Measurements from ENCODE around the gene TPST2.

The TPST2 gene

DNA sequence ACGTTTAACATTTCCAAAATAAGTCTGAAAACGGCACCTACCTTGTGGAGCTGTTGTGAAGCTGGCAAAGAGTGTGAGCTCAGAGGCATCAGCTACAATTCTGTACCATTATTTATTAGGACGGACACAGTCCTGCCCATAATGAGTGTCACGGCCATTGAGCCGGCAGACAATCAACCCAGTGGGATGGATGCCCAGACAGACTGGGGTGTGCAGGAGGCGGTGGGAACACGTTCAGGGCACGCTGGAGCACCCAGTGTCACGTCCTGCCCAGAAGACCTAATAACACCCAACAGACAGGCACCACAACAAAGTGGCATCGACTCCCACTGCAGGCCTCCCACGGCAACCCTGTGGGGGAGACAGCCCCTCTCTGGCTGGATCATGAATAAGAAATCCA is 34.5 kb downstream of the TPST2 start:
- DNase-seq (ENCODE audit: low read depth in 2 of 2): no peak

DNA sequence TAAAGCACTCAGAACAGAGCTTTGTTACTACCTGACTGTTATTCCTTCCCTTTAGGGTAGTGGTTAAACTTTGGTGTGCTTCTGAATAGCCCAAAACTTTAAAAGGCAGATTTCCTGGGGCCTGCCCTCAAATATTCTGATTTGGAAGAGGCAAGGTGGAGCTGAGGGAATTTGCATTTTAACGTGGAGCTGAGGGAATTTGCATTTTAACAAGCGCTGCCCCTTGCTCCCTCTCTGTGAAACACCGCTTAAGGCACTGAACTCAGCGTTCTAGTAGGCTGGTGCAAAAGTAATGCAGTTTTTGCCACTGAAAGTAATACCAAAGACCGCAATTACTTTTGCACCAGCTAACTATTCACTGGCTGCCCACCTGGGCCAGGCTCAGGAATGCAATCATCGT is 35.0 kb downstream of the TPST2 start:
- no peak for DNase-seq (ENCODE audit: low read depth in 2 of 2)

DNA sequence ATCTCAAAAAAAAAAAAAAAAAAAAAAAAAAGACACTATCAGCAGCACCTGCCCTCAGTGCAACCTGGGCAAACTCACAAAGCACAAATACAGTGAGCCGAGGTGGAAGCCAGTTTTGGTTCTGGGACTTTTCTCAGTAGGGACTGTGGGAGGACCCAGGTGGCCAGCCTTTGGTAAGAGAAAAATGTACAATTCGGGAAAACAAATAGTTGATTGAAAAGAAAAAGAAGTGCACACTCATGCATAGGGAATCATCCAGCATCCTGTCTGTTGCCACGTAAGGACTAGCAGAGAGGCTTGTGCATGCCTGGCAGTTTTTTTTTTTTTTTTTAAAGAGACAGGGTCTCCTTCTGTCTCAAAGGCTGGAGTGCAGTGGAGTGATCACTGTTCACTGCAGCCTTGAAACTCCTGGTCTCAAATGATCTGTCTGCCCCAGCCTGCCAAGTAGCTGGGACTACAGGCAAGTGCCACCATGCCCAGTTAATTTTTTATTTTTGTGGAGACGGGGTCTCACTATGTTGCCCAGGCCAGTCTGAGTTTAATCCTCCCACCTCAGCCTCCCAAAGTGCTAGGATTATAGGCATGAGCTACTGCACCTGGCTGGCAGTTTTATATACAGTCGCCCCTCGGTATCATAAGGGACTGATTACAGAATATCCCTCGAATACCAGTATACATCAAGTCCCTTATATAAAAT is 36.7 kb downstream of the TPST2 start:
- DNase-seq (ENCODE audit: low read depth in 2 of 2): no peak

DNA sequence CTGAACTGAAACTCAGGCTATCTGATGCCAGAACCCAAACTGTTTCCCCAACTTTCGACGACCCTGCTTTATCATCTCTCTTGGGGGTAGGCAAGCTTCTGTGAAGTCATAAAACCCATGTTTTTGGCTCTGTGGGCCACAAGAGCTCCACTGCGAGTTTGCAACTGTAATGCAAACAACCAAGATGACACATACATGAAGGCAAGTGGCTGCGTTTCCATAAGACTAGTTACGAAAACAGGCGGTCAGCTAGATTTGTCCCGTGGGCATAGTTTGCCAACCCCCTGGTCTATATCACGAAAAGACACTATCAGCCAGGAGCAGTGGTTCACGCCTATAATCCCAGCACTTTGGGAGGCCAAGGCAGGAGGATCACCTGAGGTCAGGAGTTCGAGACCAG is 37.5 kb downstream of the TPST2 start:
- no peak for DNase-seq (ENCODE audit: low read depth in 2 of 2)

DNA sequence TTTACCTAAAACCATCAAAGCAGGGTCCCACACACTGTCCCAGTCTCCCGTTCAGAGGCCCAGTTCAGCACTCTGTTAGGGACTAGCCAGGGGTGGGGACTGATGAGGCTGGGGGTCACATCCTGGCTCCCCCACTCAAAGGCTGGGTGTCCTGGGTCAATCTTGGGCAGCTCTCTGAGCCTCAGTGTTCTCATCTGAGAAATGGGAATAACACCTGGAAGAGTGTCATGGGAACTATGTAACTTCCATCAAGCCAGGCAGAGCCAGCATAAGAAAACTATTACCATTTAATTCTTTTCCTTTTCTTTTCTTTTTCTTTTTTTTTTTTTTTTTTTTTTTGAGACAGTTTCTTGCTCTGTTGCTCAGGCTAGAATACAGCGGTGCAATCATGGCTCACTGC is 38.4 kb downstream of the TPST2 start:
- no peak for DNase-seq (ENCODE audit: low read depth in 2 of 2)

DNA sequence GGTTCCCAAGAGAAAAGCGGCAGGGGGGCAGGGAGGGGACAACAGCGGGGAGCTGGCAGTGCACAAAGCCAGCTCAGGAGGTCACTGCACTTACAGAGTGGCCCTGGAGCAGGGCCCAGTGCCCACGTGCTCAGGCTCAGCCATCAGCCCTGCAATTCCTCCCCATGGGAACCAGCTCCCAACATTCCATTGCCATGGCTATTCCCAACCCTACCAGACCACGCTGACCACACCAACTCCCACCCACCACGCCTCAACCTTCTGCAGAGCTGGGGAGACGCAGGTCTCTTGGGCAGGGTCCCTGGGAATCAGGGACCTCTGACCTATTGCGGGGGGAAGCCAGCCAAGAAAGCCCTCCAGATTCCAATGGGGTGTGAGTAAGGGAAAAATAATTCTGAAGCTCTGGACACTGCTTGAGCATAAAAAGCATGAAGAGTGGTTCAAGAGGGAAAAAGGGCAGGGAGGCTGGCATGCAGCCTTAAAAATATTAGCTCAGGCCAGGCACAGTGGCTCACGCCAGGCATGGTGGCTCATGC is 39.4 kb downstream of the TPST2 start:
- no peak for DNase-seq (ENCODE audit: low read depth in 2 of 2)

DNA sequence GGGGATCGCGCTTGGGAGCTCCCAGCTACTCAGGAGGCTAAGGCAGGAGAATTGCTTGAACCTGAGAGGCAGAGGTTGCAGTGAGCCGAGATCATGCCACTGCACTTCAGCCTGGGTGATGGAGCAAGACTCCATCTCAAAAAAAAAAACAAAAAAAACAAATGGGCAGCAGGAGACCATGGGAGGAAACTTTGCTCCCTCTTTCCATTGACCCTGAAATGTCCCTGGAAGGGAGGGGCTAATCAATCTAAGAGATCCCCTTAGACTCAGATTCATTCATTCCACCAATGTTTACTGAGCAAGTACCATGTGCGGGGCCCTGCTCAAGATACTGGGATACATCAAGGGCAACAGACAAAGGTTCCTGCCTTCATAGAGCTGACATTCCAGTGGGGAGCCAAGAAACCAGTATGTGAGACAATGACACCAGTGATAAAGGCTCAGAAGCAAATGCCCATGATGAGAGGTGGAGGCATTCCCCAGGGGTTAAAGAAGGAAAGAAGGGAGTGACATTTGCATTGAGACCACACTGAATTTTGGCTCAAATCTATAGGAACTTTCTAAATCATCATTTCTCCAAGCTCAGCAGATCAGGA is 39.9 kb downstream of the TPST2 start:
- no peak for DNase-seq (ENCODE audit: low read depth in 2 of 2)

DNA sequence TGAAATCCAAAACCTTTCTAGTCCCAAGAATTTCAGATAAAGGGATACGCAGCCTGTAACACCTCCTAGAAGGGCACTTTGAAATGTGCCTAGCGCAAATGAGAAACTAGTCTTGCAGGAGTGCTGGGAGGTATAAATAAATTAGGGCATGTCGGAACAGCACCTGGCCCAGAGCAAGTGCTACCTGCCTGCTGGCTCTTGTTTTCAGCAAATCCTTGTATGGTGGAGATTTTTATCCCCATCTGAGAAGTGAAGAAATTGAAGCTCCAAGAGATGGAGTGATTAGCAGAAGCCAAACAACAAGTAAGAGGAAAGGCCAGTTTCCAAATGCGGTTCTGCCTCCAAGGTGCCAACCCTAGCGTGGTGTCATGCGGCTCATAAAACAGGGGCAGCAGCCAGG is 40.9 kb downstream of the TPST2 start:
- no peak for DNase-seq (ENCODE audit: low read depth in 2 of 2)

DNA sequence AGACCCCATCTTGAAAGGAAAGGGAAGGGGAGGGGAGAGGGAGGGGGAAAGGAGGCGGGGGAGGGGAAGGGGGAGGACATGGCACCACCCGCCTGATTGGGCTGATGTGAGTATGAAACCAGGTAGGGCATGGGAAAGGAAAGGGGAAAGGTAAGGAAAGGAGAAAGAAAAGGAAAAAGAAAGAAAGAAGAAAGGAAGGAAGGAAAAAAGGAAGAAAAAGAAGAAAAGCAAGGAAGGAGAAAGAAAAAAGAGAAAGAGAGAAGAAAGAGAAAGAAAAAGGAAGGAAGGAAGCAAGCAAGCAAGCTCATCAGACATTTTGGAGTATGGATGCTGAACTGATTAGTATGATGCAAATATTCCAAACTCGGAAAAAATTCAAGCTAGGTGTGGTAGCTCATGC is 41.6 kb downstream of the TPST2 start:
- no peak for DNase-seq (ENCODE audit: low read depth in 2 of 2)

DNA sequence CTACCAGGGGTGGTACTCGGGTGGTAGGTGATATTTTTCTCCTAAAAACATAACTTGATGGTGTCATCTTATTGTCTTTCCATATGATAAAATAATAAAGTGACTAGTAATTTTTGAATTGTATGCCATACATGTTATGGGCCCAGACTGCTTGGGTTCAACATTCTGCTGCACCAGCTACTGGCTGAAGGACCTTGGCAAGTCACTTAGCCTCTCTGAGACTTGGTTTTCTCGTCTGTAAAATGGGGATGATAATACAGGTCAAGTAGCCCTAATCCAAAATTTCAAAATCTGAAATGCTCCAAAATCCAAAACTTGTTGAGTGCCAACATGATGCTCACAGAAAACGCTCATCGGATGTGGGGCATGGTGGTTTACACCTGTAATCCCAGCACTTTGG is 42.1 kb downstream of the TPST2 start:
- no peak for DNase-seq (ENCODE audit: low read depth in 2 of 2)

DNA sequence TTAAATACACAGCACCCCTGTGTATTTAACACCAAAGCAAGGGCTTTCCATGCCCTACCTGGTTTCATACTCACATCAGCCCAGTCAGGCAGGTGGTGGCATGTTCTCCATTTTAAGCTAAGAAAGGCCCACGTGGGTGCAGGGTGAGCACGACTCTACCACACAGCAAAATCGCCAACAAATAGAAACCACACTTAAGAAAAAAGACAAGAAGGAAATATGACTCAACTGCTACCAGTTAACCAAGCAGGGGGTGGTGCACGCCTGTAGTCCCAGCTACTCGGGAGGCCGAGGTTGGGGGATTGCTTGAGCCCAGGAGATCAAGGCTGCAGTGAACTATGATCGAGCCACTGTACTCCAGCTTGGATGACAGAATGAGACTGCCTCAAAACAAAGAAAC is 42.5 kb downstream of the TPST2 start:
- DNase-seq (ENCODE audit: low read depth in 2 of 2): no peak

DNA sequence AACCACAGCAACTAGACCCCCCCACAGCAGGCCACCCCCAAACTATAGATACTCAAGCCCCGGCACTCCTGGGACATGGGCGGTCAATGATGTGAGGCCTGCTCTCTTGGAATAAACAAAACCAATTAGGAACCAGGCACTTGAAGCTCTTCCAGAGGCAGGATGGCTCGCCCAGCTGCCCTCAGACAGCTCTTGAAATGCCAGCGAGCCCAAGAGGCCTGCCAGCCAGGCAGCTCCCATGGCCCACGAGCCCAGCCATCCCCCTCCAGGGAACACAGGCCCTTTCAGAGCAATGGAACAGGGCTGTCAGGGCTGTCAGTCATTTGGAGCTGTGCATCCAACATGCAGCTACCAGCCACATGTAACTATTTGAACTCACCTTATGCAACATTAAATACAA is 43.6 kb downstream of the TPST2 start:
- DNase-seq (ENCODE audit: low read depth in 2 of 2): no peak

DNA sequence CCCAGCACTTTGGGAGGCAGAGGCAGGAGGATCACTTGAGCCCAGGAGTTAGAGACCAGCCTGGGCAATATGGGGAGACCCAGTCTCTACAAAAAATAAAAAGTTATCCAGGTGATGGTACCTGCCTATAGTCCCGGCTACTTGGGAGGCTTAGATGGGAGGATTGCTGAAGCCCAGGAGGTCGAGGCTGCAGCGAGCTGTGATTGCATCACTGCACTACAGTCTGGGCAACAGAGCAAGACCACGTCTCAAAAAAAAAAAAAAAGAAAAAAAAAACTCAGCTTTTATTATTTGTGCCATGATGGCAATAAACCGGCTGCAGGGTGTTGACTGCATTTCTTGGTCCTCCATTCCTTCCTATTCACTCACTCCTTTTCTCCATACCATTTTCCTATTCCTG is 44.1 kb downstream of the TPST2 start:
- no peak for DNase-seq (ENCODE audit: low read depth in 2 of 2)

DNA sequence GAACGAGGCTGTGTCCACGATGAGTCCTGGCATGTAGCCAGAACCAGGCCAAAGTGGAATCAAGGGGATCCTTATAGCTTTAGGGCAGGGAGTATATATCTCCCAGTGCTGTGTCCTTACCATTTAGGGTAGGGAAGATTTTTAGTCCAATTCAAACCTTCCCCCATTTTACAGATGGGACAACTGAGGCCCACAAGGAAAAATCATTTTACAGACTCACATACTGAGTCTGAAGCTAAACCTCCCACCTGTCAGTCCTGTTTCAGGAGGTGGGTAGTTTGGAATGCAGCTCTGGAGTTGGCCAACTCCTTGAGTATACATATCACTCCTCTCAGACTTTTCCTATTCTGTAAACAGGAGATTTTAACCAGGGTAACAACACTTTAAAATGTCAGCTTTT is 44.5 kb downstream of the TPST2 start:
- DNase-seq (ENCODE audit: low read depth in 2 of 2): no peak

DNA sequence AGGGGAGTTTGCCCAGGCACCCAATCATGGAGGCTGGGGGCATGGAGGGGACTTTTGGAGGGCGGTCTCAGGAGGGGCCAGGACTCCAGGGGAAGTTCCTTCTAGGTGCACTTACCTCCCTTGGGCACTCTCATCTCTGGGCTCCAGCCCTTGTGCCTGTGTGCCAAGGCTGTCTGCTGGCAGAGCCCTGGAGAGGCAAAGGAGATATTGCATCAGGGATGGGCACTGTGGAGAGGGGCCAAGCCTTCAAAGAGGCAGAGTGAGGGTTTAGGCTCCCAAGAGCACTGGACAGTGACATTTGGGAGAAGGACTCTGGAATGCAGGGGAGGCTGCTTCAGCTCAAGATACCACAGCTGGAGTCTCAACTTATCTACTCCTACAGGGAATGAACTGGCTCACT is 45.4 kb downstream of the TPST2 start:
- DNase-seq (ENCODE audit: low read depth in 2 of 2): no peak

DNA sequence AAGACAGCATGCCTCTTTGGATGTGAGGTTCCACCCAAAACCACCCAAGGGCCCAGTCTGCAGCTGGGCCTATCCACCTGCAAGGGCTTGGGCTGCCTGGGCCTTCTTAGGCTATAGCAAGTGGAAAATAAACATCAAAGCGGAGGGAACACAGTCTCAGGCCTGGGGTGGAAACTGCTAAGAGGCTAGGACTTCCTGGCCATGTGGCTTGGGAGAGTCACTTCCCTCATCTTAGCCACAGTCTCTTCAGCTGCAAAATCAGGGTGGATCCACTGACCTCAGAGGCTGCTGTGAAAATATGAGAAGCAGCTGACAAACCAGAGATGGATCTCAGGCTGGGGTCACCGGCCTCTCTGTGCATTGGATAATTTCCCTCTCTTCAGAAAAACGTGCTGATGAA is 47.1 kb downstream of the TPST2 start:
- no peak for DNase-seq (ENCODE audit: low read depth in 2 of 2)

DNA sequence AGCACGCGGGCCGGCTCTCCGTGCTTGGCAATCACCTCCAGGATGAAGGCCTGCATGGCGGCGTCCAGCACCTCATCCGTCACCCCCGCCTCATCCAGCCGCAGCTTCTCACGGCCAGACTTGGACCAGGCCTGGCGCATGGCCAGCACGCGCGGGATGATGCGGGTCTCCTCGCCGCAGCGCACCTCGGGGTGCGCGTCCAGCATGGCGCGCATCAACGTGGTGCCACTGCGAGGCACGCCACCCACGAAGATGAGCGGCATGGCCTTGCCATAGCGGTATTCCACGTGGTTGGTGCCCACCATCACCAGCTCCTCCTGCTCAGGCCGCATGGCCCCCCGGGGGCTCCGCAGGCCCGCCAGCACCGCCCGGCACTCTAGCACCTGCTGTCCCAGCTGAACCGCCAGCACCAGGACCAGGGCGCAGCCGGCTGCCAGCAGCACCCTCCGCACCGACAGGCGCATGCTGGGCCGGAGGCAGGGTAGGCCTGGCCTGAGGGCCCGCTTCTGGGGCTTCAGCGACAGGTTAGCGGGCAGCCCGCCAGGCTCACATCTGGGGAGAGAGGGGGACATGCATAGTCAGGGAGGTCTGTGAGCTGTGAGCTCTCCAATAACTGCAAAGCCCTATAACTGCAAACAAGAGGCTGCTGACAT is 48.6 kb downstream of the TPST2 start:
- no peak for DNase-seq (ENCODE audit: low read depth in 2 of 2)

DNA sequence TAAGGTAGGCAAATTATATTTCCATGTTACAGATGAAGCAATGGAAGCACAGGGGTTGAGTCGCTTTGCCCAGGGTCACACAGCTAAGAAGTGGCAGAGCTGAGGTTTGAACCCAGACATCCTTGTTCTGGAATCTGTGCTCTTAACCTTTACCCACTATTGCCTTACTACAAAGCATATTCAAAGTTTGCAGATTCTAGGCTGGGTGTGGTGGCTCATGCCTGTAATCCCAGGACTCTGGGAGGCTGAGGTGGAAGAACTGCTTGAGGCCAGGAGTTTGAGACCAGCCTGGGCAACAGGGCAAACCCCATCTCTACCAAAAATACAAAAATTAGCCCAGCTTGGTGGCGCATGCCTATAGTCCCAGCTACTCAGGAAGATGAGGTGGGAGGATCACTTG is 49.8 kb downstream of the TPST2 start:
- DNase-seq (ENCODE audit: low read depth in 2 of 2): no peak

DNA sequence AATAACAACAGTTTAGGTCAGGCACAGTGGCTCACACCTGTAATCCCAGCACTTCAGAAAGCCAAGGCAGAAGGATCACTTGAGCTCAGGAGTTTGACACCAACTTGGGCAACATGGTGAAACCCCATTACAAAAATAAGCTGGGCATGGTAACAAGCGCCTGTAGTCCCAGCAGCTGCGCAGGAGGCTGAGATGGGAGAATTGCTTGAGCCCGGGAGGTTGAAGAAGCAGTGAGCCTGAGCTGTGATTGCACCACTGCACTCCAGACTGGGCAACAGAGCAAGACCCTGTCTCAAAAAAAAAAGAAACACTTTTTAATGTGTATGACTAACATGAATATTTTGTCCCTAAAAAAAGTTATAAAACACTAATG is 53.2 kb downstream of the TPST2 start:
- no peak for DNase-seq (ENCODE audit: low read depth in 2 of 2)

DNA sequence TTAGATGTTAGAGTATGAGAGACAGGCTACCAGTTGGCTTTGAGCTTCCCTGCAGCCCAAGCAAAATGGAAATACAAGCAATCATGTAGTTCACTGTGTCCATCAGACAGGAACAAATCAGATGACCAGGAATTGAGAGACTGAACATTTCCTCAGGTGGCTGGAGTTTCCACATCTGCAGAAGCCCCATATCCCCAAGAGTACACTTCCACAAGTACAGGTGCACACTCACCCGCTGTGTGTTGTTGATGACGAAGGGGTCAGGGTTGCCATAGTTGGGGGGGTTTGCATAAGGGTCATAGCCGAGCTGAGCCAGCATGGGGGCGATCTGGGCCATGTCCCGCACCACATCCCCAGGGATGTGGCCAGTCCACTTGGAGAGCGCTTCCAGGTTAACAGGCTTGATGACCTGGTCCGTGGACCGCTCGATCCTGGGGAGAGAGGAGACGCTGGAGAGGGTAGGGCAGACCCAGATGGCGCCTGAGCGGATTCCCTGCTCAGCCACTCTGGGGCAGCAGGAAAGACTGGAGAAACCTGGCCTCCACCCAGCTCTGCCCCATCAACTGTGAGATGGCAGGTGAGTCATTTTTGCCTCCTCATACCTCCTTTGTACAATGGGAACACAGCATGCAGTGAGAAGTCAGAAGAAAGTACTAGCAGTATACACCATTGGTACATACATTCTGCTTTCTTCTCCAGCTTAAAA is 53.7 kb downstream of the TPST2 start:
- no peak for DNase-seq (ENCODE audit: low read depth in 2 of 2)

DNA sequence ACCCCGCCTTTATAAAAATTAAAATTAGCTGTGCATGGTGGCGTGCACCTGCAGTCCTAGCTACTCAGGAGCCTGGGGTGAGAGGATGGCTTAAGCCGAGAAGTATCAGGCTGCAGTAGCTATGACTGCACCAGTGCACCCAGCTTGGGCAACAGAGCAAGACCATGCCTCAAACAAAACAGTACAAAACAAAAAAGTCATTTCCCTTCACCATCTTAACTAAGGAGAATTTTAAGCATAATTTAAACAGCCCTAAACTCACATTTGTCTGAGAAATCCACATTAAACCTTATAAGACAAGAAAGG is 54.4 kb downstream of the TPST2 start:
- no peak for DNase-seq (ENCODE audit: low read depth in 2 of 2)

DNA sequence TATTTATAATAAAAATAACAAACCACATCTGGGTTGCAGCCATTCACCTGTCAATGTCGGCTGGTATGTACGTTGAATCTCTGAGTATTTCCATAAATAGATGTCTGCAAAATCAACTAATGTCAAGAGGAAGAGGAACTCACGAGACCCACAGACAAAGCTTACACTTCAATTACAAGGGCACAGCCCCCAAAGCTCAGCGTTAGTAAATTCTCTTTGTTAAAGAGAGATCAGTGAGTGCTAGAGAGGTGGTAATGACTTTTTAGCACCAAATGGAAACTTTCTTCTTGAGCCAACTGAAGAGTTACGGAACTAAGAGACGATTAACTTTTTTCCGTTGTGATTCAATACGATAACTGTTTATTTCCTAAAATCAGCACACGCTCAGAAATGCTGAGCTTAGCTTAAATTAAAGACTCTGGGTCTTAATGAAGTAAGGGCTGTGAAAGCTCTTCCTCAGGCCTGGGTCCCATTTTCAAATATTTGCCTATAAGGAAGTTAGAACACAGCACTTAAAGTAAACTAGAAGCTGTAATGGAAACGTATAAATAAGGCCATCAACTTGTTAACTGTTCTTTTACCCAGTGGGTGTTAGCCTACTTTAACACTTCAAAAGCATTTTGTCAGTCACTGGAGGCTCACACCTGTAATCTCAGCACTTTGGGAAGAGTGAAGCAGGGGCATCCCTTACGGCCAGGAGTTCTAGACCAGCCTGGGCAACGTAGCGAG is 54.9 kb downstream of the TPST2 start:
- DNase-seq (ENCODE audit: low read depth in 2 of 2): no peak

Data from stimulated activated CD8-positive, alpha-beta memory T cell treated with anti-CD3 and anti-CD28 coated beads, Interleukin-2, amount 100 ng/mL, for 1 hour (primary cell).